Measurements from ENCODE around the gene MAGEA10.
"Not testable (repeated sequence)": the region's sequence is repeated elsewhere in the genome, so short reads cannot be mapped to it uniquely, and the experiment has no call there.

MAGEA10 gene

GRCh38 chrX:152131525-152131924 lies 6.9 kb downstream of the MAGEA10 start:
- DNase-seq (no peak), ATAC-seq (replicated peaks) (no peak)
- H3K27me3 Mint-ChIP-seq = no peaks in the 10 kb centered on the region
- peaks cover 0 to 1% of the 10 kb centered on the region in 2 donors for H3K9me3 Mint-ChIP-seq
- no peak overlapping the region for H3K27ac Mint-ChIP-seq
- no peaks in the 10 kb centered on the region for H3K36me3 Mint-ChIP-seq
- H3K4me1 Mint-ChIP-seq = no peaks in the 10 kb centered on the region
- no peak overlapping the region for H3K4me3 Mint-ChIP-seq

- H3K36me3 Mint-ChIP-seq; ATAC-seq (replicated peaks); H3K4me1 Mint-ChIP-seq; DNase-seq; H3K27ac Mint-ChIP-seq; H3K27me3 Mint-ChIP-seq; H3K4me3 Mint-ChIP-seq; H3K9me3 Mint-ChIP-seq: not testable (repeated sequence)
These were observed 9.1 kb downstream of the MAGEA10 start for GRCh38 chrX:152129069-152129844.

GRCh38 chrX:152117305-152117704 lies 21.1 kb downstream of the MAGEA10 start:
- Mint-ChIP-seq H3K4me1 (no peaks in the 10 kb centered on the region), H3K36me3 (no peaks in the 10 kb centered on the region), H3K27me3 (no peaks in the 10 kb centered on the region), H3K9me3 (no peaks in the 10 kb centered on the region), H3K4me3 (no peak overlapping the region), H3K27ac (no peak overlapping the region)
- ATAC-seq (replicated peaks) (no peak), DNase-seq (no peak)

- H3K36me3 Mint-ChIP-seq = no peaks in the 10 kb centered on the region
- H3K27ac Mint-ChIP-seq = no peak overlapping the region
- H3K4me1 Mint-ChIP-seq = no peaks in the 10 kb centered on the region
- no peaks in the 10 kb centered on the region for H3K27me3 Mint-ChIP-seq
- no peak for DNase-seq
- no peak overlapping the region for H3K4me3 Mint-ChIP-seq
- H3K9me3 Mint-ChIP-seq = peaks cover 0 to 4% of the 10 kb centered on the region in 2 donors
- ATAC-seq (replicated peaks) = no peak
These were observed 29.9 kb downstream of the MAGEA10 start for GRCh38 chrX:152108527-152108926.

GRCh38 chrX:152103866-152104265 lies 34.5 kb downstream of the MAGEA10 start:
- no peak overlapping the region for H3K27ac Mint-ChIP-seq
- no peaks in the 10 kb centered on the region for H3K27me3 Mint-ChIP-seq
- H3K4me3 Mint-ChIP-seq = no peak overlapping the region
- DNase-seq (no peak), ATAC-seq (replicated peaks) (no peak)
- peaks cover 0 to 6% of the 10 kb centered on the region in 2 donors for H3K9me3 Mint-ChIP-seq
- H3K4me1 Mint-ChIP-seq = no peaks in the 10 kb centered on the region
- H3K36me3 Mint-ChIP-seq = no peaks in the 10 kb centered on the region

GRCh38 chrX:152086141-152086540 lies 52.2 kb downstream of the MAGEA10 start:
- Mint-ChIP-seq H3K27me3 (no peaks in the 10 kb centered on the region), H3K9me3 (peaks cover 3 to 6% of the 10 kb centered on the region in 2 donors), H3K4me3 (no peak overlapping the region), H3K36me3 (no peaks in the 10 kb centered on the region), H3K27ac (no peak overlapping the region), H3K4me1 (no peaks in the 10 kb centered on the region)
- no peak for DNase-seq
- ATAC-seq (replicated peaks) = no peak
